OCI-LY7 (cell line): ENCODE data around the gene C15orf40. TPM values are rescaled to one million over a fixed set of nuclear protein-coding genes. Genes with fewer than 3 reads are reported as not detected.

Source experiments
- BruUV-seq: library from RNA; stranded (reverse); fragments of 400-500 nt; replicated peaks from 2 replicates; lab custom pipeline; 2021; lab: Mats Ljungman, UMichigan
- CTCF ChIA-PET: fragments of 300-600 bp; sonication (Branson Sonifier 250); formaldehyde crosslinking; loops from one replicate; lab custom pipeline; 2022; ENCODE audit warnings: antibody characterized with exemption; ENCODE audit not compliant: unreplicated experiment; lab: Charles Lee
- POLR2A ChIA-PET: fragments of 300-600 bp; sonication (Branson Sonifier 250); formaldehyde crosslinking; loops from one replicate; lab custom pipeline; 2022; ENCODE audit warnings: antibody characterized with exemption; lab: Charles Lee
- DNase-seq: peaks from one replicate; pipeline ENCODE4 v3.0.0-alpha.2; 2015; ENCODE audit warnings: low spot score
- H2AFZ ChIP-seq: fragments of 200-600 bp; sonication (generic), shearing (Covaris generic); 2 replicates; pipeline ENCODE4 v1.6.1; 2014; ENCODE audit warnings: mild to moderate bottlenecking, antibody characterized with exemption, low read length, moderate library complexity
- H3K27ac ChIP-seq: fragments of 200-600 bp; sonication (generic); 2 replicates; pipeline ENCODE4 v1.5.1; 2014; ENCODE audit warnings: mixed run types, low read depth, mild to moderate bottlenecking, moderate library complexity, low read length, inconsistent platforms; ENCODE audit not compliant: poor library complexity, severe bottlenecking
- H3K36me3 ChIP-seq: fragments of 200-600 bp; sonication (generic); 2 replicates; pipeline ENCODE4 v1.6.1; 2014; ENCODE audit warnings: mild to moderate bottlenecking, antibody characterized with exemption, low read length, moderate library complexity, mixed read lengths; ENCODE audit not compliant: insufficient read depth
- H3K4me1 ChIP-seq: fragments of 200-600 bp; sonication (generic); 2 replicates; pipeline ENCODE4 v1.5.1; 2014; ENCODE audit warnings: mild to moderate bottlenecking, low read length; ENCODE audit not compliant: insufficient read depth, poor library complexity, severe bottlenecking
- H3K4me2 ChIP-seq: fragments of 200-600 bp; sonication (generic); 2 replicates; pipeline ENCODE4 v1.6.1; 2014; ENCODE audit warnings: mild to moderate bottlenecking, low read length
- H3K4me3 ChIP-seq: fragments of 200-600 bp; sonication (generic); 2 replicates; pipeline ENCODE4 v1.5.1; 2014; ENCODE audit warnings: mild to moderate bottlenecking, low read depth, low read length; ENCODE audit not compliant: poor library complexity, severe bottlenecking
- H3K79me2 ChIP-seq: fragments of 200-600 bp; sonication (generic); 2 replicates; pipeline ENCODE4 v1.6.1; 2016; ENCODE audit warnings: low read depth, mild to moderate bottlenecking, low read length, moderate library complexity, mixed read lengths; ENCODE audit not compliant: insufficient read depth
- H3K9me2 ChIP-seq: fragments of 200-600 bp; sonication (generic); 2 replicates; pipeline ENCODE4 v1.6.1; 2016; ENCODE audit warnings: mild to moderate bottlenecking, low read length, mixed read lengths; ENCODE audit not compliant: insufficient read depth
- H3K9me3 ChIP-seq: fragments of 200-600 bp; sonication (generic); 2 replicates; pipeline ENCODE4 v1.6.1; 2014; ENCODE audit warnings: mild to moderate bottlenecking, mixed run types, low read length, mixed read lengths
- H4K20me1 ChIP-seq: fragments of 200-600 bp; sonication (generic); 2 replicates; pipeline ENCODE4 v1.6.1; 2014; ENCODE audit warnings: mild to moderate bottlenecking, antibody characterized with exemption, low read length, moderate library complexity, mixed read lengths; ENCODE audit not compliant: insufficient read depth
- CTCF ChIP-seq: fragments of 200-600 bp; sonication (generic); conservative IDR thresholded peaks from 2 replicates; pipeline ENCODE4 v1.5.1; 2014; ENCODE audit warnings: mild to moderate bottlenecking, antibody characterized with exemption, low read length, moderate library complexity, mixed read lengths
- EZH2phosphoT487 ChIP-seq: fragments of 200-600 bp; sonication (generic); IDR thresholded peaks from 2 replicates; pipeline ENCODE4 v1.6.1; 2018; ENCODE audit warnings: low read depth, borderline replicate concordance, mild to moderate bottlenecking, mixed run types, antibody characterized with exemption, low read length, moderate library complexity, mixed read lengths
- intact Hi-C: fragments of 100-400 bp; cut with micrococcal nuclease; formaldehyde crosslinking; loops from one replicate; pipeline ENCODE4 v1.10.0; 2022; ENCODE audit not compliant: unreplicated experiment
- total RNA-seq, 2 experiments: library from RNA; depleted of rRNA in 1 of 2; stranded (reverse); fragments of >200 nt in 1 of 2; shearing (Covaris generic) in 1 of 2; gene quantifications; 2 replicates each; pipeline ENCODE4 v1.2.3, GENCODE V29; 2014 to 2022

Gene C15orf40
- total RNA-seq, 2 experiments from 2014 or later, result 33.8 to 37.9 TPM

- peaks cover 41% of the 10 kb centered on the region for H3K36me3 ChIP-seq
- intact Hi-C loops, result loop anchor here (10.0 kb wide), 1 partner anchor 1128 kb away; no protein-coding TSS in a partner anchor
- DNase-seq, result no peak
- H3K27ac ChIP-seq, result no peak overlapping the region
- H4K20me1 ChIP-seq, result no peaks in the 10 kb centered on the region
- H3K9me3 ChIP-seq, result no peaks in the 10 kb centered on the region
- no peak overlapping the region for H3K4me3 ChIP-seq
- peaks cover 4% of the 10 kb centered on the region; the same call in 1 of the 2 replicates for H3K79me2 ChIP-seq
- H2AFZ ChIP-seq, result no peak overlapping the region
- TF ChIP-seq CTCF, result no peak
- TF ChIP-seq EZH2phosphoT487, result no peak
- BruUV-seq, result no TSS peak
- no peak overlapping the region for H3K4me2 ChIP-seq
- ChIA-PET CTCF (no interaction called here), POLR2A (interaction anchor here (0.7 kb wide), 1 partner anchor 147 kb away, joined by 3 read pairs; no protein-coding TSS in a partner anchor)
- no peaks in the 10 kb centered on the region for H3K9me2 ChIP-seq
- no peaks in the 10 kb centered on the region for H3K4me1 ChIP-seq
Measured at GRCh38 chr15:82992436-82992998, 18.9 kb downstream of the C15orf40 start.

- Histone ChIP-seq H3K4me1 (peaks cover 13% of the 10 kb centered on the region), H3K9me3 (no peaks in the 10 kb centered on the region), H3K27ac (peak overlapping the region; percentile 46), H3K4me2 (peak overlapping the region; percentile 62), H3K9me2 (no peaks in the 10 kb centered on the region), H3K4me3 (peak overlapping the region; percentile 95), H3K36me3 (peaks cover 36% of the 10 kb centered on the region), H4K20me1 (0 out of 2 replicates have a peak, but pooled peaks cover 3% of the 10 kb centered on the region), H2AFZ (peak overlapping the region; percentile 89), H3K79me2 (peaks cover 25% of the 10 kb centered on the region; the same call in 1 of the 2 replicates)
- DNase-seq, result peak; percentile 37
- TSS peak; percentile 91 for BruUV-seq
- ChIA-PET CTCF (interaction anchor here (0.6 kb wide), 1 partner anchor 837 kb away, joined by 3 read pairs; no protein-coding TSS in a partner anchor), POLR2A (interaction anchor here (0.8 to 3.1 kb wide), 10 partner anchors 9 to 449 kb away, joined by 3 to 12 read pairs (median 4); no protein-coding TSS in a partner anchor)
- intact Hi-C loops, result loop anchor here (2.0 to 5.0 kb wide), 2 partner anchors 139 to 178 kb away; partner anchors contain the start of gene WHAMM
- TF ChIP-seq CTCF, result no peak
- no peak for TF ChIP-seq EZH2phosphoT487
Measured at GRCh38 chr15:82986442-82986780, 25.0 kb downstream of the C15orf40 start.
